SJSA1 (cell line): Measurements from ENCODE around the gene CA5B. TPM values are rescaled to one million over a fixed set of nuclear protein-coding genes. Genes with fewer than 3 reads are reported as not detected.
A peak's percentile ranks its signal among the peaks of the same experiment; 100 is the strongest.
"Not testable (repeated sequence)": the region's sequence is repeated elsewhere in the genome, so short reads cannot be mapped to it uniquely, and the experiment has no call there.

Source experiments
- DNase-seq, 2 experiments: peaks; one replicate each; pipeline ENCODE4 v3.0.0-alpha.2; 2015 to 2020; ENCODE audit warnings: low spot score in 2 of 2, low read depth in 1 of 2
- H3K27ac ChIP-seq: fragments of 250-450 bp; sonication (Bioruptor Pico); 2 replicates; pipeline ENCODE4 v1.5.1; 2020; ENCODE audit warnings: mild to moderate bottlenecking, moderate library complexity
- H3K27me3 ChIP-seq: fragments of 250-450 bp; sonication (Bioruptor Pico); replicated peaks from 2 replicates; pipeline ENCODE4 v1.5.1; 2020; ENCODE audit warnings: mild to moderate bottlenecking, moderate library complexity
- H3K36me3 ChIP-seq: fragments of 250-450 bp; sonication (Bioruptor Pico); 2 replicates; pipeline ENCODE4 v1.5.1; 2020; ENCODE audit warnings: mild to moderate bottlenecking
- H3K4me1 ChIP-seq: fragments of 250-450 bp; sonication (Bioruptor Pico); replicated peaks from 2 replicates; pipeline ENCODE4 v1.6.1; 2021; ENCODE audit warnings: mild to moderate bottlenecking
- H3K4me3 ChIP-seq: fragments of 250-450 bp; sonication (Bioruptor Pico); 2 replicates; pipeline ENCODE4 v1.5.1; 2020; ENCODE audit warnings: mild to moderate bottlenecking
- H3K9me3 ChIP-seq: fragments of 250-450 bp; sonication (Bioruptor Pico); replicated peaks from 2 replicates; pipeline ENCODE4 v1.5.1; 2020; ENCODE audit warnings: mild to moderate bottlenecking
- total RNA-seq: library from RNA; depleted of rRNA; stranded (reverse); fragments of >200 nt; shearing (Covaris generic); gene quantifications from 2 replicates; pipeline ENCODE4 v1.2.3, GENCODE V29; 2014

Gene CA5B
- total RNA-seq, 1 experiment from 2014 or later: 7.4 TPM

DNA sequence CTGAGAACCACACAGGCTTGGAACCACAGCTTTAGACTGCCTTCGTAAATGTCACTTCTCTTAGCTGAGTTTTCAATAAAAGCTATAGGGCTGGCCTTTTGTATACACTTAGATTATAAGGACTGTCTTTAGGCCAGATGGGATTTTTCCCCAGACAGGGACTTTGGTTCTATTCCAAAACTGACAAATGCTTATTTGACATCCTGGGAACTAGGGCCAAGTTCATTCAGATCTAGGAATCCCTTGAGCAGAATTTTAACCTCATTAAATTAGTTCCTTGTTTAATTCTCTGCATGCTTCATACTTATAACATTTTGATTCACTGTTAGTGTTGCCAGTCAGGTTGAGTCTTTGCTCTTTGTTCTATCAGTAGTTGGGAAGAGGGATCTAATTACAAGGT is 75.3 kb downstream of the CA5B start:
- no peak overlapping the region for H3K4me3 ChIP-seq
- H3K4me1 ChIP-seq: peaks cover 11% of the 10 kb centered on the region
- no peaks in the 10 kb centered on the region for H3K27me3 ChIP-seq
- peaks cover 14% of the 10 kb centered on the region for H3K36me3 ChIP-seq
- no peaks in the 10 kb centered on the region for H3K9me3 ChIP-seq
- no peak for DNase-seq
- no peak overlapping the region for H3K27ac ChIP-seq

DNA sequence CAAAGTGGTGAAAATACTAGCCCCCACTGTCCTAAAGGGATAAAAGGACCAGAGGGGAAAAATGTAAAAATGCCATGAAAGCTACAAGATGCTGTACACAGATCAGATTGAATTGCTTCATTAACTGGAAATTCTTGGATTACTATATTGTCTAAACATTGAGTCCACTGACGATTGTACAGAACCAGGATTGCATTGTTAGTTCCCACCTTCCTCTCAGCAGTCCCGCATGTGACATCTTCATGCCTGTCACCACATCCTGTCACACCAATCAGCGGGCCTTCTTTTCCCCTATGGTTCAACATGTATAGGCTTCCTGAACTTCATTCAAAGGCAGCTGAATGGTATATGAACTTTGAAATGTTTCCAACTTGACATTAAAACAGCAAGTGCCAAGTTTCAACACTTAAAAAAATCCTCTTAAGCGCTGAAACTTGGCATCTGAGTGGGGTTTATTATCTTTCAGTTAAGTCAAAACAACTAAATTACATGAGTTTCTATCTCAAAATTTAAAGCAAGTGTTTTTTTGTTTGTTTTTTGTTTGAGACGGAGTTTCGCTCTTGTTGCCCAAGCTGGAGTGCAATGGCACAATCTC is 76.8 kb downstream of the CA5B start:
- Histone ChIP-seq H3K27ac (no peak overlapping the region), H3K9me3 (no peaks in the 10 kb centered on the region), H3K27me3 (no peaks in the 10 kb centered on the region), H3K4me3 (no peak overlapping the region), H3K4me1 (peaks cover 11% of the 10 kb centered on the region), H3K36me3 (peaks cover 14% of the 10 kb centered on the region)
- DNase-seq: no peak

GRCh38 chrX:15815779-15816437 is 77.8 kb downstream of the CA5B start:
- H3K36me3 ChIP-seq: peaks cover 11% of the 10 kb centered on the region
- peak in 1 of 2 experiments; percentile 14 for DNase-seq
- peak overlapping the region; percentile 71 for H3K27ac ChIP-seq
- H3K4me3 ChIP-seq: no peak overlapping the region
- no peaks in the 10 kb centered on the region for H3K9me3 ChIP-seq
- H3K4me1 ChIP-seq: peaks cover 11% of the 10 kb centered on the region
- no peaks in the 10 kb centered on the region for H3K27me3 ChIP-seq

GRCh38 chrX:15816438-15816809 is 78.4 kb downstream of the CA5B start:
- H3K4me3 ChIP-seq: no peak overlapping the region
- peak overlapping the region; percentile 71 for H3K27ac ChIP-seq
- peaks cover 11% of the 10 kb centered on the region for H3K4me1 ChIP-seq
- no peaks in the 10 kb centered on the region for H3K27me3 ChIP-seq
- DNase-seq: no peak
- peaks cover 11% of the 10 kb centered on the region for H3K36me3 ChIP-seq
- no peaks in the 10 kb centered on the region for H3K9me3 ChIP-seq

DNA sequence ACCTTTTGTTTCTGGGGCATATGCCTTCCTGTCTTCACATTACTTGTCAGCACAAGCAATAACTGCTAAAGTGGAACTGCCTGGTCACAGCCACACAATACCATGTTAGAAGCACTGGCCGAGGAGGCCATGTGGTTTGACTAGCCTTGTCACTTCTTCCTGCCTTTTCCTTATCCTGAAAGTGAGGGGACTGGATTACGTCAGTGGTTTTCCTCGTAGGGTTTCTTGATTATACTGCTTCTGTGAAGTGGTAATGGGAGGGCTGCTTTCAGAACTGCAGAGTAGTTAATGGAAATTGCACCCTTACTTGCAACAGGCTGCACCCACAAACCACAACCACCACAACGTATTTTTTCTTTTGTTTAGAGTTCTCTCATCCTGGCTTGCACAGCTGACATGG is 78.8 kb downstream of the CA5B start:
- Histone ChIP-seq H3K27ac (peak overlapping the region; percentile 71), H3K36me3 (peaks cover 11% of the 10 kb centered on the region), H3K27me3 (no peaks in the 10 kb centered on the region), H3K4me1 (peaks cover 11% of the 10 kb centered on the region), H3K4me3 (no peak overlapping the region), H3K9me3 (no peaks in the 10 kb centered on the region)
- DNase-seq: peak; percentile 35 to 37

DNA sequence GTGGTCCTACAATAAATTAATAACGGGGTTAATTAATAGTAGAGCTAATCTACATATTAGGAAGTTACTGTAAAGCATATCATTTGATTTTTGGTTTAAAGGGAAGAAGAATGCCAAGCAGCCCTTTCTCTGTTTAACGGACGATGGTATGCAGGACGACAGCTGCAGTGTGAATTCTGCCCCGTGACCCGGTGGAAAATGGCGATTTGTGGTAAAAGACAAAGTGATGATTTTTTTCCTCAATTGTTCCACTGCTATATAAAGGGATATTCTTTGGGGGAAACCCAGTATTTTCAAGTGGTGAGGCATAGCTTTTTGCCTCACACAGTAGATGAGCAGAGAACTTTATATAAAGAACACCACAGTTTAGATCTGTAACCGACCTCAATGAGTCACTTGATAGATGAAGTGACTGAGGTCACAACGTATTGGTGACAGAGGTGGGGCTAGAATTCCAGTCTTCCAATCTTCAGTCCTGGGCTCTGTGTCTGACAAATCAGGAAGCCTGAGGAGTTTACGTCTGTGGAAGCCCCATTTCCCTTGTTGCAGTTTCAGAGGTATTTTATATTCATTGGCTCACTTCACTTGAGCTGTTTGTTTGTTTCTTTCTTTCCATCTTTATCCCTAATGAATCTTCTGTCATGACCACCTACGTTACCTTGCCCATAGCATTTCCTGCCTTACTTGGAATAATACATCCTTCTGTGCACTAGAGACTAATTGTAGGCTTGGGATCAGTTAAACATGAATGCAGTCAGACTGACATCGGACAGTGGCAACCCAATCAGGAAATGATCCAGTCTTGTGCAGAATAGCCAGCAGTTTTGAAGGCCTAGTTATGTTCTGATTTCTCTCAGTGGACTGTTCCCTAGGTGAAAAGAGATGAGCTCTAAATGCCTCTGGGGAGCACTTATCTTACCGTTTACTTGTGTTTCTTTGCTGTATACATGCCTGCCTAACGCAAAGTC is 82.3 kb downstream of the CA5B start:
- peak; percentile 25 to 38 for DNase-seq
- Histone ChIP-seq H3K36me3 (peaks cover 12% of the 10 kb centered on the region), H3K4me3 (no peak overlapping the region), H3K9me3 (no peaks in the 10 kb centered on the region), H3K27ac (peak overlapping the region; percentile 35; the same call in 1 of the 2 replicates), H3K27me3 (no peaks in the 10 kb centered on the region), H3K4me1 (peaks cover 11% of the 10 kb centered on the region)

- Histone ChIP-seq H3K4me1 (no peaks in the 10 kb centered on the region; the same call in 1 of the 2 replicates), H3K36me3 (peaks cover 3% of the 10 kb centered on the region; the same call in 1 of the 2 replicates), H3K9me3 (no peaks in the 10 kb centered on the region), H3K4me3 (no peak overlapping the region), H3K27me3 (no peaks in the 10 kb centered on the region), H3K27ac (no peak overlapping the region)
- no peak for DNase-seq
These were observed 84.9 kb downstream of the CA5B start for GRCh38 chrX:15822922-15823321.

DNA sequence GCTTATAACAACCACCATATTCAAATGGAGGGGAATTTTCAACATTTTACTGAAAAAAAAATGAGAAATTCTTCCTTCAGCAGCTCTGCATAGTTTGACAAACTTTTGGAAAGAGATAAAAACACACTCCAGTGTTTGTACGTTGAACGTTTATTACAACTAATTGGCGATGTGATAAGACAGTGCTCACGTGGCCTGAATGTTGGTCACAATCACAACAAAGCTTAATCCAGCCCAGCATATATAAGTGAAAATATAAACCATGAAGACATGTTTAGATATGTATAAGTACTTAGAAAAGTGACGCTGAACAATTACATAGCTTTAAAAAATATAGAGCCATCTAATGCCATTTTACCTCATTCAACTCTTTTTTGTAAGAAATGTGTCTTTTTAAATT is 87.9 kb downstream of the CA5B start:
- Histone ChIP-seq H3K4me1 (no peaks in the 10 kb centered on the region), H3K4me3 (no peak overlapping the region), H3K9me3 (no peaks in the 10 kb centered on the region), H3K36me3 (peaks cover 5% of the 10 kb centered on the region; the same call in 1 of the 2 replicates), H3K27ac (no peak overlapping the region), H3K27me3 (no peaks in the 10 kb centered on the region)
- DNase-seq: no peak

DNA sequence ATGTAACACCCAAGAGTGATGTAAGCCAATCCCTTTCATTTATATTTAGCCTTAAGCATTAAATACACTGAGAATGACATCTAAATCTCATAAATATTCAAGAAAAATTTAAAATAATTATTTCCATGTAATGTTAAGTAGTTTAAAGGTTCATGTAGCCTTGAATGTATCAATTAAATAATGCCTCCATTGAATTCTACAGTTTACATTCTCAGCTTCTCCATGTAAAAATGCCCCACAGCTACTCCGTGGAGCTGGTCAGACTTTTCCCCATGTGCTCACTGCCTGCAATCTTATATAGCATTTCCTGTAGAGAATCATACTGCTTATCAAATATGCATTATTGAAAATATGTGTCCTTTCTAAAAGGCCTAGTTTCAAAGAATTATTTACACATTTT is 91.1 kb downstream of the CA5B start:
- Histone ChIP-seq H3K4me1 (no peaks in the 10 kb centered on the region), H3K9me3 (no peaks in the 10 kb centered on the region), H3K27me3 (no peaks in the 10 kb centered on the region), H3K36me3 (peaks cover 5% of the 10 kb centered on the region; the same call in 1 of the 2 replicates), H3K27ac (no peak overlapping the region), H3K4me3 (no peak overlapping the region)
- no peak for DNase-seq

DNA sequence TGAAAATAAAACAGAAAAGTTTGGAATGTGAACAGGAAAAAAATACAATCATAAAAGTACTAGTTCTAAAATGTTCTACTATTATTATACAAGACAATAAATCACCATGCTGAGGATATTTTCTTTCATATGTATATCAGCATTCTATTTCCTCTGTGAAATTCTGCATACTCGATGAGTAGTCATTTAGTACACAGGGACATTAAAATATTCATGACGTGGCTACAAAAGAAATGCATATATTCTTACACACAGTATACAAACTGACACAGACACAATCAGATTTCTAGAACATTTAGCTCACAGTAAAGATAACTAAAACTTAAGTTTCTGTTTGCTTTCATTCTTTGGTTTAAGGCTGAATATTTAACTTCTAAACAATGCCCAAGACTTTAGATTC is 93.3 kb downstream of the CA5B start:
- not testable (repeated sequence) for H3K27ac ChIP-seq, DNase-seq, H3K36me3 ChIP-seq, H3K4me1 ChIP-seq, H3K4me3 ChIP-seq, H3K27me3 ChIP-seq, H3K9me3 ChIP-seq

DNA sequence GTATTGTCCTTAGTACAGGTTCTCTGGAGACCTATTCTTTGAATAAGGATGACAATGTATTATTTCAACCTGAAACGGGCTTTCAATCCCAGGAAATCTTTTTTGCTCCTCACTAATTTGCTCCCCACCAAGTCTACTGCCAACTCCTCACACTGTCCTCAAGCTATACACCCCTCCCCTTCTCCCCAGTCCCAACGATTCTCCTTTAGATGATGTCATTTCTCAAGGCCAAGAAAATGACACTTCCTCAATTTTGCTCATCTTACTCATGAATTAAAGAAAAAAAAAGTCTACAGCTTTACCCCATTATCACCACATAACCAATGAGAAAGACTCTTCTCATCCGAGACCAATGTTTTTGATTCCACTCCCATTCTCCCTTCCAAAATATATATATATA is 96.0 kb downstream of the CA5B start:
- H3K4me1 ChIP-seq: no peaks in the 10 kb centered on the region
- no peak overlapping the region for H3K4me3 ChIP-seq
- H3K9me3 ChIP-seq: no peaks in the 10 kb centered on the region
- H3K36me3 ChIP-seq: 0 out of 2 replicates have a peak, but pooled peaks cover 2% of the 10 kb centered on the region
- DNase-seq: no peak
- no peak overlapping the region for H3K27ac ChIP-seq
- no peaks in the 10 kb centered on the region for H3K27me3 ChIP-seq

DNA sequence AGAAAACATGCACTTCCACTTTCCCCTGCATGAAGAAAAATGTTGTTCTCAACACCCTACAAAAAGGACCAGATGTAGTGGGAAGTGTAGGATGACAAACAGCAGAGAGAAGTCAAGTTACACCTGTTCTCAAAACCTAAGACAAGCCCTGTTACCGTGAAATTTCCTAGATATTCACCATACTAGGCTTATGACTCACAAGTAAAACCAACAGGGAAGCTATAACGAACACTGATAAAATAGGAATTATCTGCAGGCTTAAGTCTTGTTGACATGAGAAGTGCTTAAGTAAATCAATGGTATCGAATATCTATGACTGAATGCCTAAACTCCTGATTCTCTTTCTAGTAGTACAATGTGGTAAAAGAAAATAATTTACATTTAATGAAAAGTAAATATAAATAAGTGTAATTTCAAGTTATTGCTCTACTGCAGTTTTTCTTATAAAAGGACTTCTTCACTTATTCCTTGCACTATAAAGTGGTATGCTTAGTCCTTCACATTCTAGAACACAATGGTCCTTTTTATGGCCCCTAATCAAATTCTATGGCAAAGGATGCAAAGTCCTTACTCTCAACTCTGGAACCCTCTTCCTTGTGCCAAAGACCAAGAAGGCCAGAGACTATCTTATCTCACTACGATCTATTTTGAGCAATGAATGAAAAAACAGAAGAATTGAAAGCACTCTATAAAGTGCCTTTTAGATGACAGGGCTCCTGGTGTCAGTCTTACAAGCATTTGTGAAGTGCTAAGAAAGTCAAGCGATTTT is 96.9 kb downstream of the CA5B start:
- DNase-seq: no peak
- H3K4me3 ChIP-seq: no peak overlapping the region
- no peak overlapping the region for H3K27ac ChIP-seq
- H3K4me1 ChIP-seq: no peaks in the 10 kb centered on the region
- 0 out of 2 replicates have a peak, but pooled peaks cover 3% of the 10 kb centered on the region for H3K36me3 ChIP-seq
- H3K27me3 ChIP-seq: no peaks in the 10 kb centered on the region
- no peaks in the 10 kb centered on the region for H3K9me3 ChIP-seq
